ENCODE results near the gene FAM13A.

DNA sequence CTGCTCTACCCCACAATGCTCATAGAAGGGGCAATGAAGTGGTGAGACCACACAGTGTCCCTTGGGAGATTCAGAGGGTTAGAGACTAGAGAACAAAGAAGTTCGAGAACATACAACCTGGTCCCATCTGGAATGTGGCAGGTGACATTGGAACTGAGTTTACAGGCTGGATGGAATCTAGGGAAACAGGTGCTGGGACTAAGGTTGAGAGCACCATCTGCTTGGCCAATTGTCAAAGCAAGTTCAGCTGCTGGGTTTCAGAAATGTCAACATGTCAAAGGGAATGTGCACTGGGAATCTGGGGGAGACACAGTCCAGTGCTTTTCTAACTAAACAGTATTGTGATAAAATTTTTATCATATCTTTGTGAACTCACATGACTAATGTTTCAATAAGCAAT lies 15.9 kb upstream of the FAM13A start:
- TF ChIP-seq, protein P1, sequence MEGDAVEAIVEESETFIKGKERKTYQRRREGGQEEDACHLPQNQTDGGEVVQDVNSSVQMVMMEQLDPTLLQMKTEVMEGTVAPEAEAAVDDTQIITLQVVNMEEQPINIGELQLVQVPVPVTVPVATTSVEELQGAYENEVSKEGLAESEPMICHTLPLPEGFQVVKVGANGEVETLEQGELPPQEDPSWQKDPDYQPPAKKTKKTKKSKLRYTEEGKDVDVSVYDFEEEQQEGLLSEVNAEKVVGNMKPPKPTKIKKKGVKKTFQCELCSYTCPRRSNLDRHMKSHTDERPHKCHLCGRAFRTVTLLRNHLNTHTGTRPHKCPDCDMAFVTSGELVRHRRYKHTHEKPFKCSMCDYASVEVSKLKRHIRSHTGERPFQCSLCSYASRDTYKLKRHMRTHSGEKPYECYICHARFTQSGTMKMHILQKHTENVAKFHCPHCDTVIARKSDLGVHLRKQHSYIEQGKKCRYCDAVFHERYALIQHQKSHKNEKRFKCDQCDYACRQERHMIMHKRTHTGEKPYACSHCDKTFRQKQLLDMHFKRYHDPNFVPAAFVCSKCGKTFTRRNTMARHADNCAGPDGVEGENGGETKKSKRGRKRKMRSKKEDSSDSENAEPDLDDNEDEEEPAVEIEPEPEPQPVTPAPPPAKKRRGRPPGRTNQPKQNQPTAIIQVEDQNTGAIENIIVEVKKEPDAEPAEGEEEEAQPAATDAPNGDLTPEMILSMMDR (IDR thresholded peaks at IDR 0.05; ENCODE audit: low read depth, low read length), result no peak
- TF ChIP-seq, protein P2, sequence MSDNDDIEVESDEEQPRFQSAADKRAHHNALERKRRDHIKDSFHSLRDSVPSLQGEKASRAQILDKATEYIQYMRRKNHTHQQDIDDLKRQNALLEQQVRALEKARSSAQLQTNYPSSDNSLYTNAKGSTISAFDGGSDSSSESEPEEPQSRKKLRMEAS (IDR thresholded peaks at IDR 0.05; ENCODE audit: low read depth, low read length), result no peak
